NT2/D1 (cell line): ENCODE data around the gene ALDH3B1.

Experiments used
- DNase-seq: peaks from one replicate; pipeline ENCODE4 v3.0.0-alpha.2; 2011; ENCODE audit warnings: low read depth, low spot score
- H3K27me3 ChIP-seq: 2 replicates; pipeline ENCODE4 v1.6.0; 2011; ENCODE audit warnings: mild to moderate bottlenecking; ENCODE audit not compliant: insufficient read length, insufficient read depth
- H3K36me3 ChIP-seq: 2 replicates; pipeline ENCODE4 v1.6.1; 2011; ENCODE audit warnings: mild to moderate bottlenecking, low read length, mixed read lengths; ENCODE audit not compliant: insufficient read depth, insufficient read length
- H3K4me1 ChIP-seq: 2 replicates; pipeline ENCODE4 v1.5.1; 2011; ENCODE audit not compliant: insufficient read depth, insufficient read length
- H3K4me3 ChIP-seq: 2 replicates; pipeline ENCODE4 v1.5.1; 2011; ENCODE audit warnings: low read depth; ENCODE audit not compliant: insufficient read length
- H3K9ac ChIP-seq: 2 replicates; pipeline ENCODE4 v1.6.0; 2011; ENCODE audit warnings: low read depth; ENCODE audit not compliant: insufficient read length
- H3K9me3 ChIP-seq: 2 replicates; pipeline ENCODE4 v1.5.1; 2011; ENCODE audit warnings: mild to moderate bottlenecking, low read length; ENCODE audit not compliant: insufficient read depth
- SUZ12 ChIP-seq: IDR thresholded peaks from 2 replicates; pipeline ENCODE4 v1.6.1; 2011; ENCODE audit not compliant: insufficient read length, insufficient read depth; ENCODE audit errors: extremely low read depth
- YY1 ChIP-seq: IDR thresholded peaks from 2 replicates; pipeline ENCODE4 v1.6.1; 2011; ENCODE audit not compliant: insufficient read length, insufficient read depth
- ZNF274 ChIP-seq: IDR thresholded peaks from 2 replicates; pipeline ENCODE4 v1.6.1; 2011; ENCODE audit warnings: mild to moderate bottlenecking, low read depth, low read length

The ALDH3B1 gene

GRCh38 chr11:68018730-68019190 lies 8.6 kb downstream of the ALDH3B1 start:
- H3K4me1 ChIP-seq: peaks cover 50% of the 10 kb centered on the region
- TF ChIP-seq ZNF274 (no peak), SUZ12 (no peak), YY1 (no peak)
- no peaks in the 10 kb centered on the region for H3K9me3 ChIP-seq

GRCh38 chr11:68019486-68019885 lies 9.4 kb downstream of the ALDH3B1 start:
- no peak for DNase-seq
- Histone ChIP-seq H3K36me3 (peaks cover 6% of the 10 kb centered on the region), H3K4me3 (no peak overlapping the region), H3K9ac (no peak overlapping the region), H3K4me1 (peaks cover 43% of the 10 kb centered on the region), H3K9me3 (no peaks in the 10 kb centered on the region), H3K27me3 (no peaks in the 10 kb centered on the region)
- TF ChIP-seq YY1 (no peak), SUZ12 (no peak), ZNF274 (no peak)

More at GRCh38 chr11:68018730-68019190, 8.6 kb downstream of the ALDH3B1 start:
- Histone ChIP-seq H3K4me3 (no peak overlapping the region), H3K27me3 (no peaks in the 10 kb centered on the region), H3K9ac (no peak overlapping the region), H3K36me3 (no peaks in the 10 kb centered on the region)
- DNase-seq: no peak

GRCh38 chr11:68020575-68020974 lies 10.4 kb downstream of the ALDH3B1 start:
- Histone ChIP-seq H3K27me3 (no peaks in the 10 kb centered on the region), H3K4me1 (peaks cover 35% of the 10 kb centered on the region), H3K36me3 (peaks cover 15% of the 10 kb centered on the region), H3K9ac (peak overlapping the region; percentile 59), H3K4me3 (no peak overlapping the region), H3K9me3 (no peaks in the 10 kb centered on the region)
- TF ChIP-seq YY1: no peak
- no peak for TF ChIP-seq SUZ12
- TF ChIP-seq ZNF274: no peak
- DNase-seq: no peak

- peaks cover 22% of the 10 kb centered on the region for H3K36me3 ChIP-seq
- H3K27me3 ChIP-seq: no peaks in the 10 kb centered on the region
- H3K4me1 ChIP-seq: peaks cover 35% of the 10 kb centered on the region
- H3K9ac ChIP-seq: peak overlapping the region; percentile 59
- no peaks in the 10 kb centered on the region for H3K9me3 ChIP-seq
- no peak overlapping the region for H3K4me3 ChIP-seq
- no peak for DNase-seq
- TF ChIP-seq SUZ12: no peak
- TF ChIP-seq ZNF274: no peak
- no peak for TF ChIP-seq YY1
Measured at GRCh38 chr11:68021167-68021787, 11.2 kb downstream of the ALDH3B1 start.

- Histone ChIP-seq H3K27me3 (no peaks in the 10 kb centered on the region), H3K4me3 (no peak overlapping the region), H3K36me3 (peaks cover 31% of the 10 kb centered on the region), H3K4me1 (peaks cover 31% of the 10 kb centered on the region), H3K9ac (no peak overlapping the region), H3K9me3 (no peaks in the 10 kb centered on the region)
- TF ChIP-seq YY1 (no peak), ZNF274 (no peak), SUZ12 (no peak)
- DNase-seq: no peak
Measured at GRCh38 chr11:68022531-68022930, 12.4 kb downstream of the ALDH3B1 start.

GRCh38 chr11:68024508-68024907 lies 14.4 kb downstream of the ALDH3B1 start:
- DNase-seq: no peak
- H3K4me1 ChIP-seq: peaks cover 39% of the 10 kb centered on the region
- H3K9ac ChIP-seq: no peak overlapping the region
- H3K9me3 ChIP-seq: peaks cover 7% of the 10 kb centered on the region; the same call in 1 of the 2 replicates
- H3K27me3 ChIP-seq: no peaks in the 10 kb centered on the region
- TF ChIP-seq SUZ12: no peak
- no peak for TF ChIP-seq YY1
- TF ChIP-seq ZNF274: no peak
- peaks cover 33% of the 10 kb centered on the region for H3K36me3 ChIP-seq
- H3K4me3 ChIP-seq: no peak overlapping the region

GRCh38 chr11:68025047-68025446 lies 14.9 kb downstream of the ALDH3B1 start:
- TF ChIP-seq YY1 (no peak), SUZ12 (no peak), ZNF274 (no peak)
- Histone ChIP-seq H3K4me3 (no peak overlapping the region), H3K9ac (no peak overlapping the region), H3K4me1 (peaks cover 37% of the 10 kb centered on the region), H3K27me3 (no peaks in the 10 kb centered on the region), H3K9me3 (peaks cover 8% of the 10 kb centered on the region; the same call in 1 of the 2 replicates), H3K36me3 (peaks cover 33% of the 10 kb centered on the region)
- DNase-seq: no peak
